ENCODE data around the gene LINGO3.
"Not testable (repeated sequence)": the region's sequence is repeated elsewhere in the genome, so short reads cannot be mapped to it uniquely, and the experiment has no call there.

Gene LINGO3

DNA sequence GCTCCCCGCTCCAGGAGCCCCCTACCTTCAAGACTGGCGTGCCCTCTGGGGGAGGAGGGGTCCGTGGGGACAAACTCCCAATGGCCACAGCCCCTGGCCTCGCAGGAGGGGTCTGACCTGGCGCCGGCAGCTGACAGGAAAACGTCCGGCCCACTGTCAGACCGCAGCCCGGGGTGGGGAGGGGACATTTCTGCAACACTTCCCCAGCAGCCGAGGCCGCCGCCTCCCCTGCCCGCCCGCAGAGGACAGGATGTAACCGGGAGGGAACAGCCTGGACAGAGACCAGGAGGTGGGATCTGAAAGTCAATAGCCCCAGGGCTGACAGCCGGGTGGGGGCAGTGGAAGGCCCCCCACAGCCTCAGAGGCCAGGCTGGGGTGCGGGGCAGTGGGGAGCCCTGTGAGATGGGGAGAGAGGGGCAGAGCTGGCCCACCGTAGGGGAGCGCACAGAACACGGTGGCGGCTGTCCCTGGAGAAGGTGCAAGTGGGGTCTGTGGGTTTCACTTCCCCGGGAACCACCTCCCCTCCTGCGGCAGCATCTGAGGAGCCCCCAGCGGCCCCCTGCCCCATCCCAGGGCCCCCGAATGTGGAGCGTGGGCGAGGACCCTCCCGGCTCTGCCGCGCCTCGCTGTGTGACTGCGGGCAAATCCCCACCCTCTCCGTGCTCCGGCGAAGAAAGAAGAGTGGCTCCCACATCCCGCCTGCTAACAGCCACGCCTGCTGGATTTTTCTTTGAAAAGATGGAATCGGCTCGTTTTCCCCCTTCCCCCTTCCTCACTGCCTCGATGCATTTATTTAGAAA lies 25.7 kb downstream of the LINGO3 start, which contains the start of gene PEAK3:
TSS of gene PEAK3 (minus strand) at position 114 of the 800 bp plus-strand sequence. CDS start 1,244 bp downstream, outside the sequence.
- peak in 33 of 51 donors; percentile 19 to 65 (median 34) for DNase-seq

- DNase-seq: not testable (repeated sequence)
These were observed 26.5 kb downstream of the LINGO3 start for GRCh38 chr19:2281265-2282061.

DNA sequence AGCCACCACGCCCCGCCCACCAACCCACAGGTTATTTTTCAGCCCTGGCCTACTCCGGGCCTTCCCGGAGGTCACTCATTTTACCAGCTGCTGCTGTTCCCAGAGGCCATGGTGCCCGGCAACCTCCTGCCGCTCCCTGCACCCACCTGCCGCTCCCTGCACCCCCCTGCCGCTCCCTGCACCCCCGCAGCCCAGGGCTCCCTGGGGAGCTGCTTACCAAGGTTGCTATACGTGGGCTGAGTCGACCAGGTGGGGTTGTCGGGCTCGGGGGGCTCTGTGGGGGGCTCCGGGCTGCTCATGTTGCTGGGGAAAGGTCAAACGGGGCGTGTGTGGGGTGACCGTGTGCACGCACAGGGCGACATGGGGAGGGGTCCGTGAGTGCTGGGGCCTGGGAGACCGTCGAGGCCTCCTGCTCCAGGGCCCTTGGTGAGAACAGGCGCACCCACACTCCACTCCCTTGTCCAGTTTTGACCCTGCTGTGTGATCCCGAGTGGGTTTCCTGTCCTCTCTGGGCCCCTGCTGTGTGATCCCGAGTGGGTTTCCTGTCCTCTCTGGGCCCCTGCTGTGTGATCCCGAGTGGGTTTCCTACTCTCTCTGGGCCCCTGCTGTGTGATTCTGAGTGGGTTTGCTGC lies 27.2 kb downstream of the LINGO3 start:
- DNase-seq: no peak

DNA sequence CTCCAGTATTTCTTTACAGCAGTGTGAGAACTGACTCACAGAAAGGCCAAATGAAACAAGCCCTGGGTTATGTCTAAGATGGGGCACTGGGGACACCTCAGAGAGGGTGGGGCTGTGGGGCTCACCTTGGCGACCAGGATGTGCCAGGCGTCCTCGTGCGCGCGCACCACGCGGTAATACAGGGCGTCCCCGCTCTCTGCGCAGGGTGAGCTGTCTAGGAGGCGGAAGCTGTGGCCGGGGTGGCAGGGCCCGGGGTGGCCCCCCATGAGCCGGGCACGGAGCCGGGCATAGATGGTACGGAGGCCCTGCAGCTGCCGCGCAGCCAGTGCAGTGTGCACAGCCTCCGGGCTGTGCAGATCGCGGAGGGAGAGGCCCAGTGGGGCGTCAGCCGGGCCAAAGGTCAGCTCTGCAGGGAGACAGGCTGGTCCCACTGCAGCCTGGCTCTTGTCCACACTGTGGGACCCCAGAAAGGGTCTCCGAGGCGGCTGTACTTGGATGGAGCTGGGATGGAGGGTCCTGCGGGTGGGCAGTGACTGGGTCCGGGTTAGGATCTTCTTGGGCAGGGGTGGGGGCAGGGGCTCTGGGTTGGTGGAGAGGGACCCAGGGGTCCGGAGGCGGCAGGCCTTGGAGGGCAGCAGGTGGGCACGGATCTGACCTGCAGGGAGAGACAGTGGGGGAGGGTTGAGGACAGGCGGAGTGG lies 29.3 kb downstream of the LINGO3 start:
- DNase-seq: no peak

DNA sequence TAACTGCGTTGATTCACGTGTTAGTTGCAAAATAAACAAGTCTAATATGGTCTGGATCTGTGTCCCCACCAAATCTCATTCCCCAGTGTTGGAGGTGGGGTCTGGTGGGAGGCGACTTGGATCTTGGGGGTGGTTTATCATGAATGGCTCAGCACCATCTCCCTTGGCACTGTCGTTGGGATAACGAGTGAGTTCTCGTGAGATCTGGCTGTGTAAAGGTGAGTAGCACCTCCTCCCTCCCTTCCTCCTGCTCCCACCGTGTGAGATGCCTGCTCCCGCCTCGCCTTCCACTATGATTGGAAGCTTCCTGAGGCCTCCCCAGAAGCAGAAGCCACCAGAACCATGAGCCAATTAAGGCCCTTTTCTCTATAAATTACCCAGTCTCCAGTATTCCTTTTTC lies 30.8 kb downstream of the LINGO3 start:
- DNase-seq: no peak

DNA sequence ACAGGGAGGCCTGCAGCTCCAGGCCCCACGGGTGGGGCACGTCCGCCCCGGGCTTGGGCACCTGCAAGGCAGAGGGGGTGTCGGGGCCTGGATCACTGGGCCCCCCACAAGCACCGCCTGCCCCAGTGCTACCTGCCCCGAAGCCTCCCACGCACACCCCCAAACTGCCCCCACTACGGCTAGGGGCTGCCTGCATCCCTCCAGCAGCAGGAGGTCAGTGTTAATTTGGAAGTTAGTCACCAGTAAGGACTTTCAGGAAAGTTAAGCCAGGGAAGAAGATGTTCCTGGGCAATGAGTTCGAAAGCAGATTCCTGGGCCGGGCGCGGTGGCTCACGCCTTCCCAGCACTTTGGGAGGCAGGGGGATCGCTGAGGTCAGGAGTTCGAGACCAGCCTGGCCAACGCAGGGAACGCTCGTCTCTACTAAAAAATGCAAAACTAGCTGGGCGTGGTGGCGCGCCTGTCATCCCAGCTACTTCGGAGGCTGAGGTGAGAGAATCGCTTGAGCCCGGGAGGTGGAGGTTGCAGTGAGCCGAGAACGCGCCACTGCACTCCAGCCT lies 31.4 kb downstream of the LINGO3 start:
- DNase-seq: no peak

DNA sequence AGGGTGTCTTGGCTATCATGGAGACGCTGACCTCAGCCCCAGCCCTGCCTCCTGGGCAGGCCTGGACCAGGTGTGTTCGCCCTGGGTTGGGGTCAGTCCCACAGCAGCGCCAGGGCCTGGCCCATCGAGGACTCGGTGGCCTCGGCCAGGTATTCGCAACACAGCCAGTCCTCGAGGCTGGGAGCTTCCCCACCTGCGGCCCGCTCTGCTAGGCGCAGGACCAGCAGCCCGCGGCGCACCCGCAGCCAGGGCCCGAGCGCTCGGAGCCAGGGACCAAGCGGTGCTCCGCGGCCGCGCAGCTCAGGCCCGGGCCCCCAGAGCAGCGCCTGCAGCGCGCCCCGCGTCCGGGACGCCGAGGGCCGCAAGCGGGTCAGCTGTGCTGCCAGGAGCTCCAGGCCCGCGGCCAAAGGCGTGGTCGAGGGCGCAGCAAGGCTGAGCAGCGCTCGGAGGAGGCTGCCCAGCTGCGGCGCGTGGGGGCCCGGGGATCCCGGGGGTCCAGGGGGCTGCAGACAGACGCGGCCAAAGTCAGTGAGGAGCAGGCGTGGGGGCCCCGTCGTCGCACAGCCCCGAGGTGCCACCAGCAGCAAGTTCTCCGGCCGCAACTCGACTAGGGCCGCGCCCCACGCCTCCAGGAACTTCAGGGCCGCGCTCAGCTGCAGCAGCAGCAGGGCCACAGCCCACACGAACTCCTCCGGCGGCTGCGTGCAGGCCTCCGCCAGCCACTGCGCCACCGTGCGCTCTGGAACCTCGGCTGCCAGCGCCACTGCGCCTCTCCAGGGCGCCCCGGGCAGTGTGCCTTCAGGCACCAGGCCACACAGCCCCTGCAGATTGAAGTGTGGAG lies 32.1 kb downstream of the LINGO3 start:
- DNase-seq: peak in 3 of 51 donors; percentile 10 to 27 (median 21)

GRCh38 chr19:2274931-2275535 lies 32.9 kb downstream of the LINGO3 start:
- DNase-seq: peak in 46 of 51 donors; percentile 15 to 78 (median 49)

- DNase-seq: no peak
These were observed 33.7 kb downstream of the LINGO3 start for GRCh38 chr19:2274185-2274711.

- DNase-seq: peak in 44 of 51 donors; percentile 9 to 79 (median 38)
These were observed 34.4 kb downstream of the LINGO3 start for GRCh38 chr19:2273356-2274184.

DNA sequence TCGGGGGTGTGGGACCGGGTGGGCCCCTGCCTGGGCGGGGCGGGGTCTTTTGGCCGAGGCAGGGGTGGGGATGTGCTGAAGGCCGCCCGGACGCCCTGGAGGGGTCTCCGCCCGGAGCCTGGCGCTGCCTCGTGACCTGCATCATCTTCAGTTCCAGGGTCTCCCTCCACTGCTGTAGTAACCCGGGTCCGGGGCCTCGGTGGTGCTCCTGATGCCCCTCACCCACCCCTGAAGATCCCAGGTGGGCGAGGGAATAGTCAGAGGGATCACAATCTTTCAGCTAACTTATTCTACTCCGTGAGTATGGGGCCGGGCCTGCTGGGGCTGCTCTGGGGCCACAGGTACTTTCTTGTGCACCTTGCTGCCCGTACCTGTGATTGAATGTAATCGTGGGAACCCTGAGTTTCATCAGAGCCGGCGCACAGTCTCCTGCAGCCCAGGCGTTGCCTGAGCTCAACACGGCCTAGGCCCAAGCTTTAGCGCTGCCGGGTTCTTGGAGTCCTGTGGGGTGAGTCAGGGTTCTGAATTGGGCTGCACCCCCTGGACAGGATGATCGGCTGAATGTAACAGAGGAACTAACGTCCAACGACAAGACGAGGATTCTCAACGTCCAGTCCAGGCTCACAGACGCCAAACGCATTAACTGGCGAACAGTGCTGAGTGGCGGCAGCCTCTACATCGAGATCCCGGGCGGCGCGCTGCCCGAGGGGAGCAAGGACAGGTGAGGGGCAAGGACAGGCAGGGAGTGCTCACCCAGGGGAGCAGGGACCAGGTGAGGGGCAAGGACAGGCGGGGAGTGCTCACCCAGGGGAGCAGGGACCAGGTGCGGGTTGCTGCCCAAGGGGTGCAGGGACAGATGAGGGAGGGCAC lies 36.5 kb downstream of the LINGO3 start:
- DNase-seq: peak in 1 of 51 donors; percentile 14

- peak in 50 of 51 donors; percentile 13 to 83 (median 60) for DNase-seq
These were observed 37.3 kb downstream of the LINGO3 start for GRCh38 chr19:2270423-2271233.

- peak in 5 of 51 donors; percentile 13 to 50 (median 32) for DNase-seq
These were observed 37.9 kb downstream of the LINGO3 start for GRCh38 chr19:2270157-2270422.

DNA sequence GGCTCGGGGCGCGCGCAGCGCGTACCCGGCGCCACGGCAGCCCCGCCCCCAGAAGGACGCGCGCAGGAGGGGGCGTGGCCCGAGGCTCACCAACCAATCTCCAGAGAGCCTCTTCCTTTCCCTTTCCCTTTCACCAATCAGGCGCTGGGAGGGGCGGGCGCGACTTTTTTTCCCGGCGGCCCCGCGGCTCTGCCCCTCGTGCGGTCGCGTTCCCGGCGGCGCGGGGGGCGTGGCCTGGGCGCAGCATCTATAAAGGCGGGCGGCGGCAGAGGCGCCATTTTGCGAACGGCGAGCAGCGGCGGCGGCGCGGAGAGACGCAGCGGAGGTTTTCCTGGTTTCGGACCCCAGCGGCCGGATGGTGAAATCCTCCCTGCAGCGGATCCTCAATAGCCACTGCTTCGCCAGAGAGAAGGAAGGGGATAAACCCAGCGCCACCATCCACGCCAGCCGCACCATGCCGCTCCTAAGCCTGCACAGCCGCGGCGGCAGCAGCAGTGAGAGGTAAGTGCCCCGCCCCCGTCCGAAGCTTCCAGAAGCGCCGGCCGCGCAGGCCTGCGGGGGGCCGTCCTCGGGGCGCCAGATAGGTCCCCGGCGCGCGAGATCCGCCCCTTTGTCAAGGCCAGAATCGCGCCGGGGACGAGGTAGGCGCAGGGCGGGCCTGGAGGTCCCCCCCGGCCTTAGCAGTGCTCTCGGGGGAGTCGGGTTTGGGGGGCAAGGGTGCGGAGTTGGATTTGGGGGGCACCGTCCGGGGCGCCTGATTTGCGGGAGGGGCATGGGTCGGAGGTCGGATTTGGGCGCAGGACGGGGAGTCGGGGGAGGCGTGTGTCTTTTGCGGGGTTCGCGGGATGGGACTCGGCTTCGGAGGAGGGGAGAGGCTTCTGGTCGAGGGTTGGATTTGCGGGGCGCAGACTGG lies 38.5 kb downstream of the LINGO3 start:
- peak; percentile 64 to 99 (median 95) for DNase-seq

DNA sequence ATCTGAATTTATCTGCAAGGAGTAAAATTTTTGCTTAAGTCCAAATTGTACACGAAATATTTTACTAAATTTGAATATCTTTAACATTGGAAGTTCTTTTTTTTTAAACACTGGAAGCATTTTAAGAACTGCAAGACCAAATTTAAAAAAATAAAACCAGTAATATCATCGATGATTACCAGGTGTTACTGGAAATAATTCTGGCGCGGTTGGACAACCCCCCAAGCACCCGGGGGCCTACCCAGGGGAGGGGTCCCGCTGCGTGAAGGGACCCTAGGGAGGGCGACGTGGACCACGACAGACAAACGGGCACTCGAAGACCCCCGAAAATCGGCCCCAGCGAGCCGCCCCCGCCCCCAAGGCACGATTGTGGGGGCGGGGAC lies 39.1 kb downstream of the LINGO3 start:
- no peak for DNase-seq

GRCh38 chr19:2268480-2268830 lies 39.5 kb downstream of the LINGO3 start:
- DNase-seq: no peak
